PC-3 (cell line): Measurements from ENCODE around the gene TMA7. TPM values are rescaled to one million over a fixed set of nuclear protein-coding genes. Genes with fewer than 3 reads are reported as not detected.

Source experiments
- ATAC-seq: fragments of 200-7000 bp; cut with Tn5 transposase; 2 replicates; pipeline ENCODE4 v1.9.1; 2020; ENCODE audit warnings: mild to moderate bottlenecking, moderate library complexity
- BruUV-seq: library from RNA; stranded (reverse); fragments of 400-500 nt; replicated peaks from 2 replicates; lab custom pipeline; 2021; lab: Mats Ljungman, UMichigan
- CTCF ChIA-PET: fragments of 300-600 bp; sonication (Branson Sonifier 250); formaldehyde crosslinking; loops from one replicate; lab custom pipeline; 2022; ENCODE audit warnings: antibody characterized with exemption; lab: Charles Lee
- POLR2A ChIA-PET: fragments of 300-600 bp; sonication (Branson Sonifier 250); formaldehyde crosslinking; loops from one replicate; lab custom pipeline; 2022; ENCODE audit warnings: antibody characterized with exemption; ENCODE audit not compliant: unreplicated experiment; lab: Charles Lee
- DNase-seq: peaks from one replicate; pipeline ENCODE4 v3.0.0-alpha.2; 2015
- H2AFZ ChIP-seq: fragments of 300-600 bp; sonication (generic); 2 replicates; pipeline ENCODE4 v1.6.0; 2016; ENCODE audit warnings: antibody characterized with exemption, low read length
- H3F3A ChIP-seq: fragments of 300-600 bp; sonication (generic); one replicate; pipeline ENCODE4 v1.6.0; 2017; ENCODE audit warnings: antibody characterized with exemption, low read length, control low read depth, mild to moderate bottlenecking; ENCODE audit not compliant: unreplicated experiment
- H3K27ac ChIP-seq: fragments of 300-600 bp; sonication (generic); 2 replicates; pipeline ENCODE4 v1.5.1; 2016; ENCODE audit warnings: mild to moderate bottlenecking, low read length
- H3K27me3 ChIP-seq: fragments of 300-600 bp; sonication (generic); 2 replicates; pipeline ENCODE4 v1.6.1; 2016; ENCODE audit warnings: low read length, mixed read lengths
- H3K36me3 ChIP-seq: fragments of 300-600 bp; sonication (generic); 2 replicates; pipeline ENCODE4 v1.6.1; 2016; ENCODE audit warnings: low read depth, mixed run types, low read length, mixed read lengths
- H3K4me1 ChIP-seq: fragments of 300-600 bp; sonication (generic); 2 replicates; pipeline ENCODE4 v1.5.1; 2016; ENCODE audit warnings: low read length; ENCODE audit not compliant: insufficient read depth
- H3K4me2 ChIP-seq: fragments of 300-600 bp; sonication (generic); 2 replicates; pipeline ENCODE4 v1.6.0; 2016; ENCODE audit warnings: low read length
- H3K4me3 ChIP-seq: fragments of 300-600 bp; sonication (generic); 2 replicates; pipeline ENCODE4 v1.5.1; 2016; ENCODE audit warnings: mild to moderate bottlenecking, low read length, mixed read lengths
- H3K79me2 ChIP-seq: fragments of 300-600 bp; sonication (generic); 2 replicates; pipeline ENCODE4 v1.6.1; 2017; ENCODE audit warnings: low read length, mixed read lengths
- H3K9ac ChIP-seq: fragments of 300-600 bp; sonication (generic); 2 replicates; pipeline ENCODE4 v1.6.0; 2016; ENCODE audit warnings: mild to moderate bottlenecking, low read length
- H3K9me2 ChIP-seq: fragments of 300-600 bp; sonication (generic); replicated peaks from 2 replicates; pipeline ENCODE4 v1.6.1; 2016; ENCODE audit warnings: mixed run types, low read length, mixed read lengths
- H3K9me3 ChIP-seq: fragments of 300-600 bp; sonication (generic); 2 replicates; pipeline ENCODE4 v1.6.1; 2016; ENCODE audit warnings: low read length, mixed read lengths
- H4K20me1 ChIP-seq: fragments of 300-600 bp; sonication (generic); 2 replicates; pipeline ENCODE4 v1.6.1; 2016; ENCODE audit warnings: low read length, mixed read lengths
- EZH2 ChIP-seq: fragments of 300-600 bp; sonication (generic); IDR thresholded peaks from one replicate; pipeline ENCODE4 v1.6.1; 2017; ENCODE audit warnings: antibody characterized with exemption, mild to moderate bottlenecking, low read length; ENCODE audit not compliant: unreplicated experiment
- EZH2phosphoT487 ChIP-seq: fragments of 300-600 bp; sonication (generic); IDR thresholded peaks from 2 replicates; pipeline ENCODE4 v1.6.1; 2018; ENCODE audit warnings: mild to moderate bottlenecking, antibody characterized with exemption, low read length, borderline replicate concordance
- intact Hi-C: fragments of 100-400 bp; cut with micrococcal nuclease; formaldehyde crosslinking; loops from 2 replicates; pipeline ENCODE4 v1.9.0; 2023
- total RNA-seq: library from RNA; depleted of rRNA; stranded (reverse); fragments of >200 nt; gene quantifications from 2 replicates; pipeline ENCODE4 v1.2.3, GENCODE V29; 2014
- TF ChIP-seq, protein P1 (sequence below): fragments of 300-600 bp; sonication (generic); conservative IDR thresholded peaks from 2 replicates; pipeline ENCODE4 v1.5.1; 2017; ENCODE audit warnings: antibody characterized with exemption, low read depth, mild to moderate bottlenecking, low read length

Gene TMA7
- total RNA-seq, 1 experiment from 2014 or later = 517 TPM

DNA sequence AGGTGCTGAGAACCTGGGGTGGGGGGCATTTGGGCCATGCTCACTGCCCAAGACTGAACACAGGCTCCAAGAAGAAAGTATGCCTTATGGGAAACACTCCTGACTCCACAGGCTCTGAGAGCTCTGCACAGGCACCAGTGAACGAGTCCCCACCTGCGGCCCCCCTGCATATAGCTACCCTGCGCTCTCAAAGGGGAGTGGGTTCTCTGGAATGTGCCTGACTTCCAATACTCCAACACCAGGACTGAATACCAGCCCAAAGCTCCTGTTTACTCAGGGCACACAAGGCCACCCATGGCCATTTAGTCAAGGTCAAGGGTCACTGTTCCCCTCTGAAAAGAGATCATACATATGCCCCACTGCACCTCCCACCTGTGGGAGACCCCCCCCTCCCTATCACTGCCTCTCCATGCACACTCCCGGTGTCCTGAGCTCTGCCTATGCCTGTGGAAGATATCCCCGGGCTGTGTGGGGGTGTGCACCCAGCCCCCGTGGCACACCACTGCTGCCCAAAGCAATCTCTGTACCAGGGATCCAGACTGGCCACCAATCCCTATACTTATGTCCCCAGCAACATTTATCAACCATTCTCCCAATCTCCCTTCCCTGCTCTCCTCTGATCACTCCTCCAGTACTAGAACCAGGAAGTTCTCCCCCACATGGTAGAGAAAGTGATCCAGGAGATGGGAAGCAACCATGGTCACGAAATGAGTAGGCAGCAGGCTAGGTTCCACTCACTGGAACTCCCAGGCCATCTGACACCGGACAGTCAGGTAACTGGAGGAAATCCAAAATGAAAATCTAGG, 8.6 kb upstream of the TMA7 start:
- BruUV-seq = no TSS peak
- no peaks in the 10 kb centered on the region for H4K20me1 ChIP-seq
- H3K27ac ChIP-seq = no peak overlapping the region
- no peak overlapping the region for H2AFZ ChIP-seq
- no peak overlapping the region for H3K4me3 ChIP-seq
- H3K4me2 ChIP-seq = no peak overlapping the region
- DNase-seq (no peak), ATAC-seq (no peak)
- peaks cover 25% of the 10 kb centered on the region for H3K4me1 ChIP-seq
- intact Hi-C loops = no loop called here
- no peaks in the 10 kb centered on the region for H3K9me2 ChIP-seq
- H3K9me3 ChIP-seq = no peaks in the 10 kb centered on the region
- CTCF ChIA-PET = no interaction called here
- POLR2A ChIA-PET = no interaction called here
- no peaks in the 10 kb centered on the region for H3F3A ChIP-seq
- H3K9ac ChIP-seq = no peak overlapping the region
- H3K79me2 ChIP-seq = peaks cover 24% of the 10 kb centered on the region
- no peak for TF ChIP-seq EZH2phosphoT487
- TF ChIP-seq, protein P1, sequence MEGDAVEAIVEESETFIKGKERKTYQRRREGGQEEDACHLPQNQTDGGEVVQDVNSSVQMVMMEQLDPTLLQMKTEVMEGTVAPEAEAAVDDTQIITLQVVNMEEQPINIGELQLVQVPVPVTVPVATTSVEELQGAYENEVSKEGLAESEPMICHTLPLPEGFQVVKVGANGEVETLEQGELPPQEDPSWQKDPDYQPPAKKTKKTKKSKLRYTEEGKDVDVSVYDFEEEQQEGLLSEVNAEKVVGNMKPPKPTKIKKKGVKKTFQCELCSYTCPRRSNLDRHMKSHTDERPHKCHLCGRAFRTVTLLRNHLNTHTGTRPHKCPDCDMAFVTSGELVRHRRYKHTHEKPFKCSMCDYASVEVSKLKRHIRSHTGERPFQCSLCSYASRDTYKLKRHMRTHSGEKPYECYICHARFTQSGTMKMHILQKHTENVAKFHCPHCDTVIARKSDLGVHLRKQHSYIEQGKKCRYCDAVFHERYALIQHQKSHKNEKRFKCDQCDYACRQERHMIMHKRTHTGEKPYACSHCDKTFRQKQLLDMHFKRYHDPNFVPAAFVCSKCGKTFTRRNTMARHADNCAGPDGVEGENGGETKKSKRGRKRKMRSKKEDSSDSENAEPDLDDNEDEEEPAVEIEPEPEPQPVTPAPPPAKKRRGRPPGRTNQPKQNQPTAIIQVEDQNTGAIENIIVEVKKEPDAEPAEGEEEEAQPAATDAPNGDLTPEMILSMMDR = no peak
- no peak for TF ChIP-seq EZH2
- H3K36me3 ChIP-seq = peaks cover 13% of the 10 kb centered on the region
- H3K27me3 ChIP-seq = no peaks in the 10 kb centered on the region

DNA sequence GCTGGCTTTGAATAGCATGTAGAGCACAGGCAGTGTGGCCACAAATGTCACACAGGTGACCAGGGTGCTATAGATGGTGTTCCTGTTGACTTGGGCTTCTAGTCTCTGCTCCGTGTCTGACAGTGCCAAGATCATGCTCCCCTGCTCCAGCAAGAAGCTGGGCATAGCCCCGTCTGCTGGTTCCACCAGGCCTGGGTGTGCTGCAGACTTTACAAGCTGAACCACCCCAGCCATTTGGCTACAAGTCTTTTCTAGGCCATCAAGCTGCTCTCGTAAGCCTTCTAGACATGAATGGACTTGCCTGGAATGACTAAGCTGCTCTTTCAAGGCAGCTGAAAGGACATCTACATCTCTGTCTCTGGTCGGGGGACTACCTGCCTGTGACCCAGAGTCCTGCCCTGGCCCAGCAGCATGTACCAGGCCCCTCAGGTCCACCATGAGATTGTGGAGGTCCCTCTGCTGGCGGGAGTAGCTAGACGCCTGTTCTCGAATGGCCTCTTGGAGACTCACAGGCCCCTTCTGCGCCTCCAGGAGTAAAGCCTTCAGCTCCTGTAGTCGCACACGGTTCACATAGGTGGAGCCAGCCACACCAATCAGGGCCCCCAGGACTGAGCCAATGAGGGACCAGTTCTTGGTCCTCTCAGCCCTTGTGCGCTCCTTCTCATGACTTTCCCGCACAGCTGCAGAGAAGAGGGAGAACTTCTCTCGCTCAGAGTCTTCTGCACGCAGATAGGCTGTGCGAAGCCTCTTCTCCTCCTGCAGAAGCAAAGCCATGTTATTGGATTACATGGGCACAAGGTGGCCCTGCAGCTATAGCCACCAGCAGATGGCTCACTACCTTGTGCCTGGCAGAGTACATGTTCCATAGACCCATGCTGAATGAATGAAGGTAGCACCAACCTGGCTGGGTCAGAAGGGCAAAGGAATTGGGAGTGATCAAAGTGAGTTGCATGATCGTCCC, 7.4 kb upstream of the TMA7 start:
- CTCF ChIA-PET = interaction anchor here (1.1 kb wide), 1 partner anchor 32 kb away, joined by 8 read pairs; no protein-coding TSS in a partner anchor
- H3K27me3 ChIP-seq = no peaks in the 10 kb centered on the region
- peaks cover 15% of the 10 kb centered on the region for H3K4me1 ChIP-seq
- TSS peak; percentile 9 for BruUV-seq
- intact Hi-C loops = no loop called here
- no peak for DNase-seq
- H3K4me2 ChIP-seq = no peak overlapping the region
- ATAC-seq = no peak
- no peaks in the 10 kb centered on the region for H3K9me3 ChIP-seq
- TF ChIP-seq, protein P1 = peak; percentile 57
- TF ChIP-seq EZH2 = no peak
- TF ChIP-seq EZH2phosphoT487 = no peak
- no peaks in the 10 kb centered on the region for H3F3A ChIP-seq
- no peak overlapping the region for H3K27ac ChIP-seq
- POLR2A ChIA-PET = interaction anchor here (0.6 kb wide), 1 partner anchor 1104 kb away, joined by 4 read pairs; no protein-coding TSS in a partner anchor
- H3K4me3 ChIP-seq = no peak overlapping the region
- H2AFZ ChIP-seq = no peak overlapping the region
- H4K20me1 ChIP-seq = no peaks in the 10 kb centered on the region
- H3K9ac ChIP-seq = no peak overlapping the region
- peaks cover 14% of the 10 kb centered on the region for H3K79me2 ChIP-seq
- H3K9me2 ChIP-seq = no peaks in the 10 kb centered on the region
- peaks cover 13% of the 10 kb centered on the region for H3K36me3 ChIP-seq
